ENCODE measurements around the gene TMEM31. TPM values are rescaled to one million over a fixed set of nuclear protein-coding genes. Genes with fewer than 3 reads are reported as not detected.

The TMEM31 gene
- total and polyA plus RNA-seq, 2 experiments from 2014 or later, result 0.60 TPM; not detected in 1

- Mint-ChIP-seq H3K4me3 (no peak overlapping the region; the same call in 2 of the 3 replicates), H3K36me3 (ENCODE audit: low read depth) (no peaks in the 10 kb centered on the region), H3K27me3 (ENCODE audit: insufficient read depth, low read depth, poor library complexity) (peaks cover 2% of the 10 kb centered on the region), H3K27ac (no peak overlapping the region; the same call in 1 of the 2 replicates), H3K4me1 (peaks cover 56% of the 10 kb centered on the region), H3K9me3 (no peaks in the 10 kb centered on the region; the same call in 2 of the 3 replicates)
- ATAC-seq (no peak), DNase-seq (ENCODE audit: low spot score) (no peak)
- no peak overlapping the region for H3K4me3 ChIP-seq
- no peaks in the 10 kb centered on the region for H3K9me2 ChIP-seq (ENCODE audit: insufficient read depth)
- peaks cover 31% of the 10 kb centered on the region for H3K4me1 ChIP-seq (ENCODE audit: insufficient read depth)
- TF ChIP-seq ETS1 (IDR thresholded peaks at IDR 0.05) (no peak), STAT1 (IDR thresholded peaks at IDR 0.05; ENCODE audit: unreplicated experiment) (no peak), REST (IDR thresholded peaks at IDR 0.05; ENCODE audit: unreplicated experiment) (no peak), ZNF331 (CRISPR knock-in tag; IDR thresholded peaks at IDR 0.05; ENCODE audit: low read depth) (no peak), POLR2AphosphoS5 (IDR thresholded peaks at IDR 0.05; ENCODE audit: low read depth) (no peak), EZH2phosphoT487 (IDR thresholded peaks at IDR 0.05; ENCODE audit: unreplicated experiment) (no peak)
- H3K79me2 ChIP-seq (replicated peaks; ENCODE audit: insufficient read depth), result no peaks in the 10 kb centered on the region
- H3K36me3 ChIP-seq (ENCODE audit: insufficient read depth), result no peaks in the 10 kb centered on the region
- H3K27ac ChIP-seq (ENCODE audit: low read depth), result no peak overlapping the region
- peak overlapping the region; percentile 57; the same call in 1 of the 2 replicates for H3K4me2 ChIP-seq
- H3F3A ChIP-seq (replicated peaks; ENCODE audit: low read depth), result no peaks in the 10 kb centered on the region
- no peaks in the 10 kb centered on the region for H3K27me3 ChIP-seq (ENCODE audit: insufficient read depth)
- H2AFZ ChIP-seq, result no peak overlapping the region
- no peaks in the 10 kb centered on the region for H4K20me1 ChIP-seq (replicated peaks; ENCODE audit: insufficient read depth)
Measured at GRCh38 chrX:103730147-103730795, 19.6 kb downstream of the TMEM31 start.

GRCh38 chrX:103730796-103731493, 20.2 kb downstream of the TMEM31 start:
- Histone ChIP-seq H3K36me3 (ENCODE audit: insufficient read depth) (no peaks in the 10 kb centered on the region), H4K20me1 (replicated peaks; ENCODE audit: insufficient read depth) (no peaks in the 10 kb centered on the region), H3K4me2 (peak overlapping the region; percentile 57; the same call in 1 of the 2 replicates), H3K4me3 (no peak overlapping the region), H3K27me3 (ENCODE audit: insufficient read depth) (no peaks in the 10 kb centered on the region), H2AFZ (no peak overlapping the region), H3K4me1 (ENCODE audit: insufficient read depth) (peaks cover 31% of the 10 kb centered on the region), H3F3A (replicated peaks; ENCODE audit: low read depth) (no peaks in the 10 kb centered on the region), H3K79me2 (replicated peaks; ENCODE audit: insufficient read depth) (no peaks in the 10 kb centered on the region), H3K9me2 (ENCODE audit: insufficient read depth) (no peaks in the 10 kb centered on the region), H3K27ac (ENCODE audit: low read depth) (no peak overlapping the region)
- H3K27me3 Mint-ChIP-seq (ENCODE audit: insufficient read depth, low read depth, poor library complexity), result no peaks in the 10 kb centered on the region
- H3K4me1 Mint-ChIP-seq, result peaks cover 56% of the 10 kb centered on the region
- no peaks in the 10 kb centered on the region; the same call in 2 of the 3 replicates for H3K9me3 Mint-ChIP-seq
- ATAC-seq (peak; percentile 23), DNase-seq (ENCODE audit: low spot score) (no peak)
- H3K4me3 Mint-ChIP-seq, result no peak overlapping the region
- H3K27ac Mint-ChIP-seq, result no peak overlapping the region; the same call in 1 of the 2 replicates
- H3K36me3 Mint-ChIP-seq (ENCODE audit: low read depth), result no peaks in the 10 kb centered on the region
- TF ChIP-seq EZH2phosphoT487 (IDR thresholded peaks at IDR 0.05; ENCODE audit: unreplicated experiment) (no peak), ZNF114 (CRISPR knock-in tag; IDR thresholded peaks at IDR 0.05) (no peak), CTCF (conservative IDR thresholded peaks at IDR 0.05; ENCODE audit: low read depth in 2 of 2) (no peak), JUNB (IDR thresholded peaks at IDR 0.05; ENCODE audit: unreplicated experiment) (no peak), REST (IDR thresholded peaks at IDR 0.05; ENCODE audit: unreplicated experiment) (no peak), EZH2 (IDR thresholded peaks at IDR 0.05; ENCODE audit: low read depth, unreplicated experiment) (no peak), STAT1 (IDR thresholded peaks at IDR 0.05; ENCODE audit: unreplicated experiment) (no peak), ZNF331 (CRISPR knock-in tag; IDR thresholded peaks at IDR 0.05; ENCODE audit: low read depth) (no peak)

Data from GM23338 (cell line).